GM12878 (cell line): Measurements from ENCODE around the gene LCLAT1. TPM values are rescaled to one million over a fixed set of nuclear protein-coding genes. Genes with fewer than 3 reads are reported as not detected.

ENCODE experiments used
- ATAC-seq: fragments of 200-7000 bp; cut with Tn5 transposase; 3 replicates; pipeline ENCODE4 v1.9.1; 2020; ENCODE audit warnings: mild to moderate bottlenecking, moderate library complexity
- BruUV-seq: library from RNA; stranded (reverse); fragments of 400-500 nt; replicated peaks from 2 replicates; lab custom pipeline; 2021; lab: Mats Ljungman, UMichigan
- CTCF ChIA-PET: fragments of 300-600 bp; sonication (Branson Sonifier 250); formaldehyde crosslinking; extraction: SDS; loops from one replicate; lab custom pipeline; 2021; ENCODE audit warnings: inconsistent platforms; lab: Yijun Ruan, JAX
- POLR2A ChIA-PET: fragments of 350-600 bp; formaldehyde crosslinking; extraction: SDS; loops from one replicate; lab custom pipeline; 2021; ENCODE audit warnings: inconsistent platforms; lab: Charles Lee
- RAD21 ChIA-PET: fragments of 300-600 bp; sonication (Branson Sonifier 250); formaldehyde crosslinking; loops from one replicate; lab custom pipeline; 2023; ENCODE audit warnings: antibody characterized with exemption; ENCODE audit not compliant: unreplicated experiment; lab: Charles Lee
- SMC1A ChIA-PET: fragments of 300-600 bp; sonication (Branson Sonifier 250); formaldehyde crosslinking; loops from one replicate; lab custom pipeline; 2023; ENCODE audit not compliant: unreplicated experiment, uncharacterized antibody; lab: Charles Lee
- DNase-seq: peaks from one replicate; pipeline ENCODE4 v3.0.0-alpha.2; 2011; ENCODE audit warnings: low read depth, low spot score
- FAIRE-seq: peaks from 3 replicates; lab custom pipeline; 2011; peaks lifted over from hg19 to GRCh38; lab: Jason Lieb, UNC
- H2AFZ ChIP-seq: 2 replicates; pipeline ENCODE4 v1.6.0; 2011; ENCODE audit warnings: low read depth, low read length, control low read depth; ENCODE audit not compliant: control insufficient read depth
- H3K27ac ChIP-seq: 2 replicates; pipeline ENCODE4 v1.5.1; 2011; ENCODE audit warnings: control low read depth; ENCODE audit not compliant: control insufficient read depth, insufficient read depth
- H3K27me3 ChIP-seq, 2 experiments: replicated peaks in 1 of 2; 2 replicates each; pipeline versions ENCODE4 v1.6.0 to v1.6.1; 2011; ENCODE audit warnings: low read length in 1 of 2; ENCODE audit not compliant: control insufficient read depth in 2 of 2, insufficient read depth in 2 of 2
- H3K36me3 ChIP-seq, 2 experiments: 2 replicates each; pipeline ENCODE4 v1.5.1; 2011; ENCODE audit warnings: low read length in 1 of 2; ENCODE audit not compliant: control insufficient read depth in 2 of 2, insufficient read depth in 2 of 2
- H3K4me1 ChIP-seq: 2 replicates; pipeline ENCODE4 v1.6.1; 2011; ENCODE audit warnings: mild to moderate bottlenecking, low read length, moderate library complexity, mixed read lengths; ENCODE audit not compliant: control insufficient read depth, insufficient read depth
- H3K4me2 ChIP-seq: 2 replicates; pipeline ENCODE4 v1.6.0; 2011; ENCODE audit warnings: control low read depth; ENCODE audit not compliant: control insufficient read depth, insufficient read depth
- H3K4me3 ChIP-seq: fragments of 200-600 bp; sonication (generic); 2 replicates; pipeline ENCODE4 v1.5.1; 2016
- H3K79me2 ChIP-seq: 2 replicates; pipeline ENCODE4 v1.6.0; 2011; ENCODE audit warnings: low read length; ENCODE audit not compliant: control insufficient read depth, insufficient read depth
- H3K9ac ChIP-seq: 2 replicates; pipeline ENCODE4 v1.8.0; 2011; ENCODE audit warnings: low read length, control low read depth, mixed read lengths; ENCODE audit not compliant: control insufficient read depth, insufficient read depth
- H3K9me3 ChIP-seq: replicated peaks from 3 replicates; pipeline ENCODE4 v1.5.1; 2011; ENCODE audit warnings: mild to moderate bottlenecking, low read length; ENCODE audit not compliant: control insufficient read depth, insufficient read depth
- H4K20me1 ChIP-seq: 2 replicates; pipeline ENCODE4 v1.6.0; 2011; ENCODE audit not compliant: control insufficient read depth, insufficient read depth
- ASH2L ChIP-seq: fragments of 300-600, 200-600 bp; sonication (generic); IDR thresholded peaks from 2 replicates; pipeline ENCODE4 v1.6.1; 2017; ENCODE audit warnings: low read depth, mild to moderate bottlenecking, borderline replicate concordance
- BACH1 ChIP-seq: fragments of 450-650 bp; IDR thresholded peaks from 2 replicates; pipeline ENCODE4 v1.6.1; 2017; ENCODE audit warnings: mild to moderate bottlenecking, borderline replicate concordance
- BCL11A ChIP-seq: IDR thresholded peaks from 2 replicates; pipeline ENCODE4 v1.6.1; 2011; ENCODE audit warnings: low read depth, low read length
- GABPA ChIP-seq: IDR thresholded peaks from 2 replicates; pipeline ENCODE4 v1.6.1; 2014; ENCODE audit warnings: antibody characterized with exemption, low read depth, mild to moderate bottlenecking, inconsistent platforms
- HDGF ChIP-seq: fragments of 450-650 bp; IDR thresholded peaks from 2 replicates; pipeline ENCODE4 v1.6.1; 2016; ENCODE audit warnings: antibody characterized with exemption
- MEF2B ChIP-seq: fragments of 450-650 bp; IDR thresholded peaks from 2 replicates; pipeline ENCODE4 v1.6.1; 2018; ENCODE audit warnings: mild to moderate bottlenecking, moderate library complexity; ENCODE audit not compliant: partially characterized antibody, poor library complexity, severe bottlenecking
- MTA3 ChIP-seq: IDR thresholded peaks from 2 replicates; pipeline ENCODE4 v1.6.1; 2012; ENCODE audit warnings: low read length, inconsistent platforms, borderline replicate concordance
- NFYA ChIP-seq: IDR thresholded peaks from 2 replicates; pipeline ENCODE4 v1.6.1; 2011; ENCODE audit warnings: low read depth, mild to moderate bottlenecking, low read length, improper control_type of control experiment, borderline replicate concordance
- PAX8 ChIP-seq: fragments of 450-650 bp; IDR thresholded peaks from 2 replicates; pipeline ENCODE4 v1.6.1; 2017; ENCODE audit warnings: mild to moderate bottlenecking, moderate library complexity
- PML ChIP-seq: IDR thresholded peaks from 2 replicates; pipeline ENCODE4 v1.6.1; 2012; ENCODE audit warnings: low read length, inconsistent platforms
- RELA ChIP-seq: fragments of 450-650 bp; IDR thresholded peaks from 2 replicates; pipeline ENCODE4 v1.8.0; 2014; ENCODE audit warnings: borderline replicate concordance; ENCODE audit not compliant: partially characterized antibody
- STAT3 ChIP-seq: IDR thresholded peaks from 2 replicates; pipeline ENCODE4 v1.6.1; 2011; ENCODE audit warnings: low read depth, low read length, improper control_type of control experiment
- TARDBP ChIP-seq: IDR thresholded peaks from 2 replicates; pipeline ENCODE4 v1.6.1; 2016; ENCODE audit warnings: borderline replicate concordance
- TBL1XR1 ChIP-seq: IDR thresholded peaks from 2 replicates; pipeline ENCODE4 v1.6.1; 2012; ENCODE audit warnings: low read depth, low read length, improper control_type of control experiment
- TCF12 ChIP-seq: IDR thresholded peaks from 2 replicates; pipeline ENCODE4 v1.6.1; 2011; ENCODE audit warnings: low read depth, mild to moderate bottlenecking, low read length
- ZNF622 ChIP-seq: fragments of 450-650 bp; IDR thresholded peaks from 2 replicates; pipeline ENCODE4 v1.6.1; 2017; ENCODE audit warnings: mild to moderate bottlenecking, inconsistent platforms
- WGBS: methylation state at CpG from one replicate; pipeline ENCODE4 v1.1.6; 2016; ENCODE audit warnings: low lambda C conversion rate; ENCODE audit not compliant: insufficient replicate concordance, insufficient coverage; ENCODE audit errors: missing lambda C conversion rate; 5-methylcytosine and 5-hydroxymethylcytosine counted together
- in situ Hi-C: fragments of 300-500 bp; cut with MboI; formaldehyde crosslinking; loops from 9 replicates; pipeline ENCODE4 v1.14.3; 2018; ENCODE audit warnings: mixed read lengths
- intact Hi-C: fragments of 100-400 bp; cut with micrococcal nuclease; formaldehyde crosslinking; loops from one replicate; pipeline ENCODE4 v1.14.2; 2022; ENCODE audit not compliant: unreplicated experiment
- polyA plus RNA-seq, 11 experiments: library from polyadenylated mRNA; depleted of rRNA in 4 of 11; unstranded in 6 of 11; stranded (reverse) in 5 of 11; fragments of >200 nt; fragmentation: Nextera tagmentation in 4 of 11; fragmentation: Illumina TruSeq in 1 of 11; extraction: Ambion mirVana in 4 of 11; extraction: Trizol in 1 of 11; gene quantifications; 1 replicate in 1 of 11; 2 replicates in 10 of 11; pipeline versions ENCODE4 v1.2.1 to v1.2.3, GENCODE V29; 2011 to 2016; ENCODE audit warnings: inconsistent platforms in 2 of 11, missing spikeins in 2 of 11, low read depth in 1 of 11
- total RNA-seq, 4 experiments: library from RNA; depleted of rRNA in 3 of 4; stranded (reverse); fragments of >200 nt in 3 of 4; fragmentation: Illumina TruSeq in 1 of 4; extraction: Trizol in 1 of 4; gene quantifications; 2 replicates each; pipeline versions ENCODE4 v1.2.1 to v1.2.3, GENCODE V29; 2013 to 2021
- TF ChIP-seq, protein P1 (sequence below): IDR thresholded peaks from 2 replicates; pipeline ENCODE4 v1.6.1; 2011; ENCODE audit warnings: mild to moderate bottlenecking, low read depth, low read length, moderate library complexity; ENCODE audit not compliant: insufficient replicate concordance
- TF ChIP-seq, protein P2 (sequence below): fragments of 450-650 bp; IDR thresholded peaks from 2 replicates; pipeline ENCODE4 v1.6.1; 2016; ENCODE audit warnings: mild to moderate bottlenecking, moderate library complexity, borderline replicate concordance
- TF ChIP-seq, protein P3 (sequence below): IDR thresholded peaks from 2 replicates; pipeline ENCODE4 v1.6.1; 2011; ENCODE audit warnings: low read depth, mild to moderate bottlenecking, low read length, moderate library complexity, borderline replicate concordance; ENCODE audit errors: extremely low read depth

Gene LCLAT1
- total and polyA plus RNA-seq, 10 of the 15 experiments (the other 5 are each of a cell fraction or from before 2014, with no cell fraction given), result 8.1 to 33.0 (median 15.9) TPM

DNA sequence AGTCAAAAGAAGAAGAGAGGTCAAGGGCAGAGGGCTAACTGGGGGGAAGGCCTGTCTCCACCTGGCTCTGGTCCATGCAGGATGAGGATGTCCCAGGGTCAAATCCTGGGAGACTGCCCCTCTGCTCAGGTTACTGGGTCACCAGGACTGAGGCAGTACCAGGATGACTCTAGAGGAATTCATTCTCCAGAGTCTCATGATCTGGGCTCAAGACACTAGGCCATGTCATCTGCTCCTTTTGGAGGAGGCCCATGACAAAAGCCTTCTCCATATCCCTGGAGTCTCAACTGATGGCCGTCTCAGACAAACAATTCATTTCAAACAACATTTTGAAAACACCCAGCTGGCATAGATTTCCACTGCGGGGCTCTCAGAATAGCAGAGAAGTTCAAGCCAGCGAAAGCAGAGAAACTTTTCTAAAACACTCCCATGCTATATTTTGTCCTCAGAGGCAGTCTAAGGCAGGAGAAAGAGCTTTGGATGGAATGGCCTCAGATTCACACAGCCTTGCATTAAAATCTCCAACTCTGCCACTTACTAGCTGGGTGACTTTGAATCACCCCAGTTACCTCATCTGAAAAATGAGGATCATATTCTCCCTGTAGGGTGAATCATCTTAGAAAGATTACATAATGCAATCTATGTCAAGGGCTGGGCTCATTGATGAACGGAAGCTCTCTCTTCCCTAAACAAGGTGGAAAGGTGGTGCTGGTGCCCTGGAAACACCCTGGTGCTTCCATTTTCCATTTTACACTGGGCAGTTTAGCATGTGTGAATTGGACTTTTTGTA lies 48.8 kb upstream of the LCLAT1 start:
- FAIRE-seq, result no peak

More for the DNA sequence above, 48.8 kb upstream of the LCLAT1 start:
- Histone ChIP-seq H3K79me2 (no peaks in the 10 kb centered on the region), H3K4me1 (no peaks in the 10 kb centered on the region), H3K9me3 (no peaks in the 10 kb centered on the region), H3K4me3 (no peak overlapping the region), H4K20me1 (no peaks in the 10 kb centered on the region), H3K27me3 (no peaks in the 10 kb centered on the region; a peak in 1 of 4 replicates), H3K27ac (no peak overlapping the region), H3K4me2 (no peak overlapping the region), H2AFZ (no peak overlapping the region), H3K36me3 (no peaks in the 10 kb centered on the region), H3K9ac (no peak overlapping the region)
- ChIA-PET RAD21 (no interaction called here), POLR2A (no interaction called here), CTCF (interaction anchor here (0.5 kb wide), 1 partner anchor 25 kb away, joined by 3 read pairs; no protein-coding TSS in a partner anchor), SMC1A (no interaction called here)
- ATAC-seq (no peak), DNase-seq (no peak)
- TF ChIP-seq RELA, result no peak
- no peak for TF ChIP-seq PAX8
- TF ChIP-seq GABPA, result no peak
- TF ChIP-seq TARDBP, result no peak
- TF ChIP-seq MEF2B, result no peak
- no peak for TF ChIP-seq TCF12
- TF ChIP-seq NFYA, result no peak
- no peak for TF ChIP-seq BCL11A
- TF ChIP-seq, protein P1, sequence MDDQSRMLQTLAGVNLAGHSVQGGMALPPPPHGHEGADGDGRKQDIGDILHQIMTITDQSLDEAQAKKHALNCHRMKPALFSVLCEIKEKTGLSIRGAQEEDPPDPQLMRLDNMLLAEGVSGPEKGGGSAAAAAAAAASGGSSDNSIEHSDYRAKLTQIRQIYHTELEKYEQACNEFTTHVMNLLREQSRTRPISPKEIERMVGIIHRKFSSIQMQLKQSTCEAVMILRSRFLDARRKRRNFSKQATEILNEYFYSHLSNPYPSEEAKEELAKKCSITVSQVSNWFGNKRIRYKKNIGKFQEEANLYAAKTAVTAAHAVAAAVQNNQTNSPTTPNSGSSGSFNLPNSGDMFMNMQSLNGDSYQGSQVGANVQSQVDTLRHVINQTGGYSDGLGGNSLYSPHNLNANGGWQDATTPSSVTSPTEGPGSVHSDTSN, result no peak
- no peak for TF ChIP-seq ASH2L
- TF ChIP-seq PML, result no peak
- no peak for TF ChIP-seq BACH1
- TF ChIP-seq HDGF, result no peak
- no peak for TF ChIP-seq ZNF622
- no peak for TF ChIP-seq MTA3
- TF ChIP-seq STAT3, result no peak
- TF ChIP-seq, protein P2, sequence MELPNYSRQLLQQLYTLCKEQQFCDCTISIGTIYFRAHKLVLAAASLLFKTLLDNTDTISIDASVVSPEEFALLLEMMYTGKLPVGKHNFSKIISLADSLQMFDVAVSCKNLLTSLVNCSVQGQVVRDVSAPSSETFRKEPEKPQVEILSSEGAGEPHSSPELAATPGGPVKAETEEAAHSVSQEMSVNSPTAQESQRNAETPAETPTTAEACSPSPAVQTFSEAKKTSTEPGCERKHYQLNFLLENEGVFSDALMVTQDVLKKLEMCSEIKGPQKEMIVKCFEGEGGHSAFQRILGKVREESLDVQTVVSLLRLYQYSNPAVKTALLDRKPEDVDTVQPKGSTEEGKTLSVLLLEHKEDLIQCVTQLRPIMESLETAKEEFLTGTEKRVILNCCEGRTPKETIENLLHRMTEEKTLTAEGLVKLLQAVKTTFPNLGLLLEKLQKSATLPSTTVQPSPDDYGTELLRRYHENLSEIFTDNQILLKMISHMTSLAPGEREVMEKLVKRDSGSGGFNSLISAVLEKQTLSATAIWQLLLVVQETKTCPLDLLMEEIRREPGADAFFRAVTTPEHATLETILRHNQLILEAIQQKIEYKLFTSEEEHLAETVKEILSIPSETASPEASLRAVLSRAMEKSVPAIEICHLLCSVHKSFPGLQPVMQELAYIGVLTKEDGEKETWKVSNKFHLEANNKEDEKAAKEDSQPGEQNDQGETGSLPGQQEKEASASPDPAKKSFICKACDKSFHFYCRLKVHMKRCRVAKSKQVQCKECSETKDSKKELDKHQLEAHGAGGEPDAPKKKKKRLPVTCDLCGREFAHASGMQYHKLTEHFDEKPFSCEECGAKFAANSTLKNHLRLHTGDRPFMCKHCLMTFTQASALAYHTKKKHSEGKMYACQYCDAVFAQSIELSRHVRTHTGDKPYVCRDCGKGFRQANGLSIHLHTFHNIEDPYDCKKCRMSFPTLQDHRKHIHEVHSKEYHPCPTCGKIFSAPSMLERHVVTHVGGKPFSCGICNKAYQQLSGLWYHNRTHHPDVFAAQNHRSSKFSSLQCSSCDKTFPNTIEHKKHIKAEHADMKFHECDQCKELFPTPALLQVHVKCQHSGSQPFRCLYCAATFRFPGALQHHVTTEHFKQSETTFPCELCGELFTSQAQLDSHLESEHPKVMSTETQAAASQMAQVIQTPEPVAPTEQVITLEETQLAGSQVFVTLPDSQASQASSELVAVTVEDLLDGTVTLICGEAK, result no peak
- TF ChIP-seq, protein P3, sequence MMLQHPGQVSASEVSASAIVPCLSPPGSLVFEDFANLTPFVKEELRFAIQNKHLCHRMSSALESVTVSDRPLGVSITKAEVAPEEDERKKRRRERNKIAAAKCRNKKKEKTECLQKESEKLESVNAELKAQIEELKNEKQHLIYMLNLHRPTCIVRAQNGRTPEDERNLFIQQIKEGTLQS, result no peak
- no peak for TF ChIP-seq TBL1XR1
- 71% methylated on average over 4 of the region's 4 CpGs for WGBS
- in situ Hi-C loops, result no loop called here
- intact Hi-C loops, result no loop called here
- no TSS peak for BruUV-seq
